ENCODE data around the gene SLC39A11.

GRCh38 chr17:72806011-72806410 lies 286.5 kb downstream of the SLC39A11 start:
- TF ChIP-seq, protein P1, sequence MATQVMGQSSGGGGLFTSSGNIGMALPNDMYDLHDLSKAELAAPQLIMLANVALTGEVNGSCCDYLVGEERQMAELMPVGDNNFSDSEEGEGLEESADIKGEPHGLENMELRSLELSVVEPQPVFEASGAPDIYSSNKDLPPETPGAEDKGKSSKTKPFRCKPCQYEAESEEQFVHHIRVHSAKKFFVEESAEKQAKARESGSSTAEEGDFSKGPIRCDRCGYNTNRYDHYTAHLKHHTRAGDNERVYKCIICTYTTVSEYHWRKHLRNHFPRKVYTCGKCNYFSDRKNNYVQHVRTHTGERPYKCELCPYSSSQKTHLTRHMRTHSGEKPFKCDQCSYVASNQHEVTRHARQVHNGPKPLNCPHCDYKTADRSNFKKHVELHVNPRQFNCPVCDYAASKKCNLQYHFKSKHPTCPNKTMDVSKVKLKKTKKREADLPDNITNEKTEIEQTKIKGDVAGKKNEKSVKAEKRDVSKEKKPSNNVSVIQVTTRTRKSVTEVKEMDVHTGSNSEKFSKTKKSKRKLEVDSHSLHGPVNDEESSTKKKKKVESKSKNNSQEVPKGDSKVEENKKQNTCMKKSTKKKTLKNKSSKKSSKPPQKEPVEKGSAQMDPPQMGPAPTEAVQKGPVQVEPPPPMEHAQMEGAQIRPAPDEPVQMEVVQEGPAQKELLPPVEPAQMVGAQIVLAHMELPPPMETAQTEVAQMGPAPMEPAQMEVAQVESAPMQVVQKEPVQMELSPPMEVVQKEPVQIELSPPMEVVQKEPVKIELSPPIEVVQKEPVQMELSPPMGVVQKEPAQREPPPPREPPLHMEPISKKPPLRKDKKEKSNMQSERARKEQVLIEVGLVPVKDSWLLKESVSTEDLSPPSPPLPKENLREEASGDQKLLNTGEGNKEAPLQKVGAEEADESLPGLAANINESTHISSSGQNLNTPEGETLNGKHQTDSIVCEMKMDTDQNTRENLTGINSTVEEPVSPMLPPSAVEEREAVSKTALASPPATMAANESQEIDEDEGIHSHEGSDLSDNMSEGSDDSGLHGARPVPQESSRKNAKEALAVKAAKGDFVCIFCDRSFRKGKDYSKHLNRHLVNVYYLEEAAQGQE (IDR thresholded peaks at IDR 0.05), result no peak
- no peak for TF ChIP-seq SP1 (IDR thresholded peaks at IDR 0.05)
- no peak for TF ChIP-seq TAF1 (conservative IDR thresholded peaks at IDR 0.05)
- TF ChIP-seq, protein P2, sequence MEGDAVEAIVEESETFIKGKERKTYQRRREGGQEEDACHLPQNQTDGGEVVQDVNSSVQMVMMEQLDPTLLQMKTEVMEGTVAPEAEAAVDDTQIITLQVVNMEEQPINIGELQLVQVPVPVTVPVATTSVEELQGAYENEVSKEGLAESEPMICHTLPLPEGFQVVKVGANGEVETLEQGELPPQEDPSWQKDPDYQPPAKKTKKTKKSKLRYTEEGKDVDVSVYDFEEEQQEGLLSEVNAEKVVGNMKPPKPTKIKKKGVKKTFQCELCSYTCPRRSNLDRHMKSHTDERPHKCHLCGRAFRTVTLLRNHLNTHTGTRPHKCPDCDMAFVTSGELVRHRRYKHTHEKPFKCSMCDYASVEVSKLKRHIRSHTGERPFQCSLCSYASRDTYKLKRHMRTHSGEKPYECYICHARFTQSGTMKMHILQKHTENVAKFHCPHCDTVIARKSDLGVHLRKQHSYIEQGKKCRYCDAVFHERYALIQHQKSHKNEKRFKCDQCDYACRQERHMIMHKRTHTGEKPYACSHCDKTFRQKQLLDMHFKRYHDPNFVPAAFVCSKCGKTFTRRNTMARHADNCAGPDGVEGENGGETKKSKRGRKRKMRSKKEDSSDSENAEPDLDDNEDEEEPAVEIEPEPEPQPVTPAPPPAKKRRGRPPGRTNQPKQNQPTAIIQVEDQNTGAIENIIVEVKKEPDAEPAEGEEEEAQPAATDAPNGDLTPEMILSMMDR (IDR thresholded peaks at IDR 0.05; ENCODE audit: low read depth, low read length, missing input control), result no peak
- TF ChIP-seq EGR1 (IDR thresholded peaks at IDR 0.05; ENCODE audit: low read depth in 2 of 2), result no peak
- TF ChIP-seq FOXA1 (IDR thresholded peaks at IDR 0.05), result no peak
- no peak for TF ChIP-seq RAD21 (IDR thresholded peaks at IDR 0.05)
- no peak for TF ChIP-seq JUND (IDR thresholded peaks at IDR 0.05)
- TF ChIP-seq, protein P3, sequence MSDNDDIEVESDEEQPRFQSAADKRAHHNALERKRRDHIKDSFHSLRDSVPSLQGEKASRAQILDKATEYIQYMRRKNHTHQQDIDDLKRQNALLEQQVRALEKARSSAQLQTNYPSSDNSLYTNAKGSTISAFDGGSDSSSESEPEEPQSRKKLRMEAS (IDR thresholded peaks at IDR 0.05), result no peak
- no peak for TF ChIP-seq HNF4A (conservative IDR thresholded peaks at IDR 0.05)
- TF ChIP-seq ATF3 (IDR thresholded peaks at IDR 0.05), result no peak
- TF ChIP-seq GABPA (IDR thresholded peaks at IDR 0.05 in 1 of 2, conservative IDR thresholded peaks at IDR 0.05 in 1 of 2), result no peak
